SU-DHL-6 (cell line): ENCODE results near the gene OR2S2.

ENCODE experiments used
- H2AFZ ChIP-seq: fragments of 200-600 bp; sonication (generic); 2 replicates; pipeline ENCODE4 v1.6.1; 2014; ENCODE audit warnings: low read depth, mild to moderate bottlenecking, moderate library complexity, mixed read lengths, antibody characterized with exemption, low read length; ENCODE audit not compliant: severe bottlenecking
- H3F3A ChIP-seq: fragments of 200-600 bp; shearing (Covaris generic); 2 replicates; pipeline ENCODE4 v1.6.0; 2016; ENCODE audit warnings: antibody characterized with exemption, mild to moderate bottlenecking; ENCODE audit not compliant: insufficient read depth
- H3K27ac ChIP-seq: fragments of 200-600 bp; sonication (generic); 2 replicates; pipeline ENCODE4 v1.5.1; 2016; ENCODE audit warnings: low read depth, mild to moderate bottlenecking, low read length, moderate library complexity, mixed read lengths
- H3K27me3 ChIP-seq: fragments of 200-600 bp; sonication (generic), shearing (Covaris generic); 2 replicates; pipeline ENCODE4 v1.6.0; 2014; ENCODE audit warnings: mild to moderate bottlenecking, low read length
- H3K36me3 ChIP-seq: fragments of 200-600 bp; sonication (generic); 2 replicates; pipeline ENCODE4 v1.6.1; 2014; ENCODE audit warnings: mild to moderate bottlenecking, low read length, mixed read lengths
- H3K4me2 ChIP-seq: fragments of 300-600, 200-600 bp; shearing (Covaris generic), sonication (generic); 2 replicates; pipeline ENCODE4 v1.6.0; 2014; ENCODE audit warnings: low read length, low read depth, mild to moderate bottlenecking; ENCODE audit not compliant: poor library complexity, severe bottlenecking
- H3K4me3 ChIP-seq: fragments of 200-600 bp; sonication (generic); 2 replicates; pipeline ENCODE4 v1.5.1; 2014; ENCODE audit warnings: antibody characterized with exemption, low read length, mild to moderate bottlenecking, mixed read lengths; ENCODE audit not compliant: insufficient read depth, poor library complexity, severe bottlenecking
- H3K79me2 ChIP-seq: fragments of 200-600 bp; sonication (generic); 2 replicates; pipeline ENCODE4 v1.6.1; 2014; ENCODE audit warnings: mild to moderate bottlenecking, low read length, moderate library complexity; ENCODE audit not compliant: insufficient read depth
- H3K9ac ChIP-seq: fragments of 200-600 bp; sonication (generic); 2 replicates; pipeline ENCODE4 v1.7.0; 2014; ENCODE audit warnings: mild to moderate bottlenecking, low read length
- H3K9me2 ChIP-seq: fragments of 200-600 bp; sonication (generic); replicated peaks from 2 replicates; pipeline ENCODE4 v1.6.1; 2014; ENCODE audit warnings: low read length; ENCODE audit not compliant: insufficient read depth
- H3K9me3 ChIP-seq: fragments of 200-600 bp; sonication (generic); 2 replicates; pipeline ENCODE4 v1.6.1; 2014; ENCODE audit warnings: low read length, mixed read lengths; ENCODE audit not compliant: insufficient read depth
- H4K20me1 ChIP-seq: fragments of 200-600 bp; sonication (generic); 2 replicates; pipeline ENCODE4 v1.6.1; 2014; ENCODE audit warnings: low read depth, mild to moderate bottlenecking, antibody characterized with exemption, low read length, moderate library complexity, mixed read lengths
- EZH2phosphoT487 ChIP-seq: fragments of 200-600 bp; sonication (generic), shearing (Covaris generic); conservative IDR thresholded peaks from 2 replicates; pipeline ENCODE4 v1.6.1; 2018; ENCODE audit warnings: mild to moderate bottlenecking, antibody characterized with exemption, low read length, moderate library complexity, mixed read lengths
- TF ChIP-seq, protein P1 (sequence below): fragments of 200-600 bp; sonication (generic); IDR thresholded peaks from one replicate; pipeline ENCODE4 v1.5.1; 2017; ENCODE audit warnings: antibody characterized with exemption, mild to moderate bottlenecking, low read length, moderate library complexity; ENCODE audit not compliant: insufficient read depth, poor library complexity, severe bottlenecking

The OR2S2 gene

GRCh38 chr9:35962126-35962906 is 4.4 kb upstream of the OR2S2 start:
- Histone ChIP-seq H2AFZ (no peak overlapping the region), H3K9ac (no peak overlapping the region)

GRCh38 chr9:35960039-35960655 is 2.2 kb upstream of the OR2S2 start:
- Histone ChIP-seq H3K9ac (no peak overlapping the region), H3K27ac (no peak overlapping the region), H3K79me2 (no peaks in the 10 kb centered on the region), H3K4me3 (no peak overlapping the region), H3K36me3 (no peaks in the 10 kb centered on the region), H3K9me3 (no peaks in the 10 kb centered on the region), H3K4me2 (no peak overlapping the region), H3F3A (no peaks in the 10 kb centered on the region), H3K27me3 (no peaks in the 10 kb centered on the region), H4K20me1 (no peaks in the 10 kb centered on the region), H3K9me2 (no peaks in the 10 kb centered on the region), H2AFZ (no peak overlapping the region)
- TF ChIP-seq, protein P1, sequence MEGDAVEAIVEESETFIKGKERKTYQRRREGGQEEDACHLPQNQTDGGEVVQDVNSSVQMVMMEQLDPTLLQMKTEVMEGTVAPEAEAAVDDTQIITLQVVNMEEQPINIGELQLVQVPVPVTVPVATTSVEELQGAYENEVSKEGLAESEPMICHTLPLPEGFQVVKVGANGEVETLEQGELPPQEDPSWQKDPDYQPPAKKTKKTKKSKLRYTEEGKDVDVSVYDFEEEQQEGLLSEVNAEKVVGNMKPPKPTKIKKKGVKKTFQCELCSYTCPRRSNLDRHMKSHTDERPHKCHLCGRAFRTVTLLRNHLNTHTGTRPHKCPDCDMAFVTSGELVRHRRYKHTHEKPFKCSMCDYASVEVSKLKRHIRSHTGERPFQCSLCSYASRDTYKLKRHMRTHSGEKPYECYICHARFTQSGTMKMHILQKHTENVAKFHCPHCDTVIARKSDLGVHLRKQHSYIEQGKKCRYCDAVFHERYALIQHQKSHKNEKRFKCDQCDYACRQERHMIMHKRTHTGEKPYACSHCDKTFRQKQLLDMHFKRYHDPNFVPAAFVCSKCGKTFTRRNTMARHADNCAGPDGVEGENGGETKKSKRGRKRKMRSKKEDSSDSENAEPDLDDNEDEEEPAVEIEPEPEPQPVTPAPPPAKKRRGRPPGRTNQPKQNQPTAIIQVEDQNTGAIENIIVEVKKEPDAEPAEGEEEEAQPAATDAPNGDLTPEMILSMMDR: no peak
- no peak for TF ChIP-seq EZH2phosphoT487

More at GRCh38 chr9:35962126-35962906, 4.4 kb upstream of the OR2S2 start:
- Histone ChIP-seq H3K4me3 (no peak overlapping the region), H3K9me2 (no peaks in the 10 kb centered on the region), H3K36me3 (no peaks in the 10 kb centered on the region), H3F3A (no peaks in the 10 kb centered on the region), H3K79me2 (no peaks in the 10 kb centered on the region), H3K9me3 (no peaks in the 10 kb centered on the region), H4K20me1 (no peaks in the 10 kb centered on the region), H3K27me3 (no peaks in the 10 kb centered on the region), H3K4me2 (no peak overlapping the region), H3K27ac (no peak overlapping the region)
- TF ChIP-seq EZH2phosphoT487: no peak
- TF ChIP-seq, protein P1: no peak

- Histone ChIP-seq H3K27me3 (no peaks in the 10 kb centered on the region), H3K79me2 (no peaks in the 10 kb centered on the region)
Measured at GRCh38 chr9:35956651-35957050, 1.3 kb downstream of the OR2S2 start.

More at GRCh38 chr9:35956651-35957050, 1.3 kb downstream of the OR2S2 start:
- no peak overlapping the region for H3K9ac ChIP-seq
- H4K20me1 ChIP-seq: no peaks in the 10 kb centered on the region
- no peaks in the 10 kb centered on the region for H3F3A ChIP-seq
- no peaks in the 10 kb centered on the region for H3K9me3 ChIP-seq
- no peak overlapping the region for H3K27ac ChIP-seq
- H3K4me3 ChIP-seq: no peak overlapping the region
- no peaks in the 10 kb centered on the region for H3K36me3 ChIP-seq
- H3K9me2 ChIP-seq: no peaks in the 10 kb centered on the region
- no peak for TF ChIP-seq EZH2phosphoT487
- TF ChIP-seq, protein P1: no peak
- no peak overlapping the region for H3K4me2 ChIP-seq
- no peak overlapping the region for H2AFZ ChIP-seq
